HG03196 (cell line): ENCODE data around the gene PAQR3.

ENCODE experiments used
- ATAC-seq: cut with Tn5 transposase; IDR thresholded peaks from one replicate; pipeline ENCODE4 v1.9.1; 2021; ENCODE audit not compliant: unreplicated experiment

PAQR3 gene

DNA sequence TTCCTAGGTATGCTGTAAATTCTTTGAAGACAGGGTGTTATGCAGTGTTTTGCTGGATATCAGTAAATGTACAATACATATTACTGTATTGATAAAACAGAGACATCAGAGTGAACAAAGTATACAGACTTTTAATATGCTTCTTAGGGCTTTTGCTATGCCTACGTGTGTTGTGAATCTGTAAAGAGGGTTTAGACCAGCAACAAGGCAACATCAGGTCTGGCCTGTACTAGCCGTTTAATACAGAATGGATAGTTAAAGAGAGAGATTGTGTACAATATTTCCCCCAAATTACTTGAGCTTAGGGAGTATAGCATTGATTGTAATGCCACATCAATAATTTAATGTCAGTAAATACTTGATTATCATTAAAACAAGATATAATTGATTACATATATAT lies 75.2 kb downstream of the PAQR3 start:
- peak; percentile 18 for ATAC-seq

DNA sequence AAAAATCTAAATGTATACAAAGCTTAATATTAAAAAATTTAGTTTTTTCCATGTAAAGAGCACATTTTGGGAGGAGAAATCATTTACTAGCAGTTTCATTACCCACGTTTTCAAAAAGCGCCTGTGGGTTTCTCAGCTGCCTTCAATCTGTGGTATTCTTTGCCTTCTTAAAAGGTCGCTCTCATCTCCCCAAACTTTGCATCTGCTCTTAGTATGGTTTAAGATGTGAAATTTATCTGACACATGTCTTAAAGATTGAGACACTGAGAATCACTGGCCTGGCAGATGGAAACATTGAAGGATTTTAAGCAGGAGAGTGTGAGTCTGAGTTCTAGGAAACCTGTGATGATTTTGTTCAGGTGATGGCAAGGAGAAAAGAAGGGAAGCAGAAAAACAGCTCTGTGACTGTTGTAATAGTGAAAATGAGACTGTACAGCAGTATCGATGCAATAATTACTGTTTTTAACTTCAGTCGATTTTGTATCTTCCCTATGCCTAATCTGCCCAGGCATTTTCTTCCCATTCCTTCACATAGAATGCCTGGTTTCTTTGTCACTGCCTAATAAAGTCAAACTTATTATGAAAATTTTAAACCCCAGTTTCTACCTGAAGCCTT lies 75.9 kb downstream of the PAQR3 start:
- no peak for ATAC-seq

DNA sequence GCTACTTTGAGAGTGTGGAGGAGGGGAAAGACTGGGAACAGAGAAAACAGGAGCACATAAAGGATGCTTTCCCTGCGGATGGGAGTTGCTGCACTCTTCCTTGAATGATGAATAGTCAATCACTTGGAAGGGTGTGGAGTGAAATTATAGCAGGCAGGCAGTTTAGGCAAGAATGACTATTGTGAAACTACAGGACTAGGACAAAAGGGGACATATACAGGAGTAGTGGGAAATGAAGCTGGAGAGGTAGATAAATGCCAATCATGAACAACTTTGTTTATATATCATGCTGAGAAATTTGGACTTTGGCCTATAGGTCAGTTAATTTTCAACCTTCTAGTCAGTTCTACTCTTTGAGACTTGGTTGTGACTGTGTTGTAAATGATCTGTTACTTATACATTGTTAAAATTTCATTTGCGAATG lies 76.9 kb downstream of the PAQR3 start:
- ATAC-seq: no peak
